HG02759 (cell line): ENCODE results near the gene SLC7A1.

ENCODE experiments used
- ATAC-seq: cut with Tn5 transposase; IDR thresholded peaks from one replicate; pipeline ENCODE4 v1.9.1; 2021; ENCODE audit warnings: mild to moderate bottlenecking, moderate library complexity; ENCODE audit not compliant: unreplicated experiment

Gene SLC7A1

DNA sequence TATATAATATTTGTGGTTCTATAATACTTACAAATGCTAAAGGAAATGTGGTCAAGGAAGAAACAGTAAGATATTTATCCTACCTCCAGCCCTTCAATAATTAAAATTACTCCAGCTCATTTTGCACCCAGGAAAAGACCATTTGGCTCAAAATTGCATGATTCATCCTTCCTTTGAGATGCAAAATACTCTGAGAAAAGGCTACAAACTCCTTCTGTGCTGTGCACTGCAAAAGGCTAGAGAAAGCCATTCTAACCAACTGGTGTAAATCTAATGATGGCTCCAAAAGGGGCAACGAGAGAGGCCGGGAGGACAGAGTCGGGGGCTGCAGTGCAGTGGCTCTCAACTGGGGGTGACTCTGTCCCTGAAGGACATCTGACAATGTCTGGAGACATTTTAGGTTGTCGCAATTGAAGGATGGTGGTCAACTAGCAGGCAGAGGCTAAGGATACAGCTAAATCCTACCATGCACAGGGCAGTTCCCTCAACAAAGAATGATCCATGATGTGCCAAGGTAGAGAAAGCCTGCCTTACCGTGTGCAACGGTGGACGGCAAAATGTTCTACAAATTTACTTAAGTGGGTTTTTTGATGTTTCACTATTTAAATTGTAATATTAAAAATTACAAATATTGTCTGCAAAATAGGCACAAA is 32.6 kb downstream of the SLC7A1 start:
- no peak for ATAC-seq

GRCh38 chr13:29561918-29562317 is 33.6 kb downstream of the SLC7A1 start:
- ATAC-seq, result no peak

- no peak for ATAC-seq
Observed at GRCh38 chr13:29556742-29557141, 38.7 kb downstream of the SLC7A1 start.

- ATAC-seq, result no peak
Observed at GRCh38 chr13:29551214-29551613, 44.3 kb downstream of the SLC7A1 start.

DNA sequence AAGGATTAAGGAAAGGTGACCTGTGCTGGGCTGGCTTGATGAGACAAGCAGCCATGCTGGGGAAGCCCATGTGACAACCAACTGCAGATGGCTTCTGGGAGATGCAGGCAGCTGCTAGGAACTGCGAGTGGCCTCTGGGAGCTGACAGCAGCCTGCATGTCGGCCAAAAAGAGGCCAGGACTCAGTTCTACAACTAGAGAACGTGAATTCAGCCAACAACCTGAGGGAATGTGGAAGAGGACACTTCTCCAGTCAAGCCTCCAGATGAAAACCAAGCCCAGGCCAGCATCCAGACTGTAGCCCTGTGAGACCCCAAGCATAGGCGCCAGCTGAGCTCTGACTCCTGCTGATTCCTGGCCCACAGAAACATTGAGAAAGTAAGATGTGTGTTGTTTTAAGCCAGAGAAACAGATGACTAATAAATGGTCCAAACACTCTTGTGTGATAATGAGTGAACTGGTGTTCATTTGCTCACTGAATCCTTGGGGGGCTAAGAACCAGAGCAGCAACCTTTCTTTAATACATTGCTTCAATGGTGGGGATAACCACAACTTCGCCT is 45.0 kb downstream of the SLC7A1 start:
- ATAC-seq, result no peak

DNA sequence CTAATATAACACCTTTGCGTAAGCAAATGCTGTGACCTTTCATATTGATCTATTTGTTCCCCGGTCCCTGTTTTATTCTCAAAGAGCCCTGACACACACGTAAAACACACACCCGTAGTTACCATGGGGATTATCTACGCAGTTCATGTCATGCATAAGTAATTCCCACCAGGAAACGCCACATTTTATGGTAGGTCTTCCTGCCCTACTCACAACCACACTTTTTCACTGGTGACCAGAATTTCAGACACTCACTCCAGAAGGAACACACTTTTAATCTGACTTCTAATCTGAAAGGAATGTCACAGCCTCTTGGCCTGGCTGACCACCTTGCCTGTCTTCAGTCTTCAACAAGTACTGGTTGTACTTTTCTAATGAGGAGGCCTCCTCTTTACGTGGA is 46.8 kb downstream of the SLC7A1 start:
- ATAC-seq, result no peak

DNA sequence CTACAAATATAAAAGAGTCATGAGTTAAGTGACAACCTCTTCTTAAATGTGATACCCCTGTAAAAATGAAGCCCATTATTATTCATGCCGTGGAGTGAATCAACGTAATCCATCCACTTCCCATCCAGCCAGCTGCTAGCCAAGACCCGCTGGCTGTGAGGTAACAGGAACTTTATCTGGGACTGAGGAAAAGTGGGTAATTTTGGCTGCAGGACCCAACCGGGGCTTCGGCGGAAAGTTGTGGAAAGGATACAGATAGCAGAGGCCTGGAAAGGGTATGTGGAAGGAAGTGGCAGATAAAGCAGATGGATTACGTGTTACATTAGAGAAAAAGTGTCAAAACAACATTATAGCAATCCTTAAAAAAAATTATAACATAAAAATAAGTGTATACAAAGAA is 48.3 kb downstream of the SLC7A1 start:
- ATAC-seq, result no peak

DNA sequence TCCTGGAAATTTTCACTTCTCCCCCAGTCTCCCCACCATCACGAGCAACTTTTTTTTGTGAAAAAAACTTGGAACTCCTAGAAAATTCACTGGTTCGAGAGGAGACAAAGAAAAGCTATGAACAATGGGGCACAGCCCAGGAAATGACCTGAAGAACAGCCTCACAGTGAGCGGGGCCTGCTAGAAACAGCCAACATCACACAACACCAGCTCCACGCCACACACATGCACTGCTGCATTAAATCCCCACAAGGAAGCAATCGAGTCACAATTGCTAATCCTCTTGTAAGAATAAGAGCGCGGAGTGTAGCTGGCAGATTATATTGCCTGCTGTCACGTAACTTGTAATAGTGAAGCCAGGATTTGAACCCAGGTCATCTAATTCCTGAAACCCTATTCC is 48.8 kb downstream of the SLC7A1 start:
- ATAC-seq, result no peak

GRCh38 chr13:29545988-29546387 is 49.5 kb downstream of the SLC7A1 start:
- ATAC-seq, result no peak

- peak; percentile 99 for ATAC-seq
Observed at GRCh38 chr13:29543230-29544215, 52.0 kb downstream of the SLC7A1 start.

DNA sequence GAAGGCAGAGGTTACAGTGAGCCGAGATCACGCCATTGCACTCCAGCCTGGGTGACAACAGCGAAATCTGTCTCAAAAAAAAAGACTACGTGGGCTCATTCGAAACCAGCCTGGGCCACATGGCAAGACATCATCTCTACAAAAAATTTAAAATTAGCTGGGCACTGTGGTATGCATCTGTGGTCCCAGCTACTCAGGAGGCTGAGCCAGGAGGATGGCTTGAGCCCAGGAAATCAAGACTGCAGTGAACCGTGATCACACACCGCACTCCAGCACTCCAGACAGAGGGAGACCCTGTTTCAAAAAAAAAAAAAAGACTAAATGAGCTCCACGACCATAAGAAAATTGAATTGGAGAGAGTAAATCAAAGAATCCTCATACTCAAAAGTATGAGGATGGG is 53.1 kb downstream of the SLC7A1 start:
- no peak for ATAC-seq

DNA sequence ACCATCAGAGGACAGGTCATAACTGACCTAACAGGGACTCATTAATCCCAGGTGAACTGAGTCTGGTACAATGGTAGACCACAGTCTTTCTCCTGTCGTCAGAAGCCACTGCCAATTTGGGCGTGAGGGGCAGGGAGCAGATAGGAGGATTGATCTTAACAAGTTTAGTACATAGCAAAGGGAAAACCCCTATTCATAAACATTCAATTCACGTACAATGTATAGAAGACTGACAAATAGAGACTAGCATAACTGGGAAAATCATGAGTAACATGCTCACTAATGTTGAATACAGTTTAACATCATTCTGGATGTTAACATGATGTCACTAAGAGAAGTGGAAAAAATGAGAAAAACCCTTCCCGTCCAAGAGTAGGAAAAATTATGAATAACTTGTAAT is 54.1 kb downstream of the SLC7A1 start:
- no peak for ATAC-seq

DNA sequence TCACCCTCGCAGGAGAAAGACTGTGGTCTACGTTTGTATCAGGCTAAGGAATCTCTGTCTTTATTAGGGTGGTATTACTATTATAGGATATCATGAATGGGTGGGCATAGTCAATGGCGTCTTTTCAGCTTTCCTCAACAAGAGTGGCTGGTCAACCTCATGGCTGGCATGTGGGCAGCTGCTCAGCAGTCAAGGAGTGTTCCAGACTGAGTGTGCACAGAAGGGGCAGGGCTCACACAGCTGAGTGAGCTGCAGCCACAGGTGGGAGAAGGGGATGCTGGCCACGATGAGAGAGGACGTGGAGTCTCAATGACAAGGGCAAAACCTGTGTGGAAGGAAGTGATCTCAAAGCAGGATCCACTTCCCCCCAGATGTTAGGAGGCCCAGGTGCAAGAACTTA is 54.7 kb downstream of the SLC7A1 start:
- ATAC-seq, result no peak

DNA sequence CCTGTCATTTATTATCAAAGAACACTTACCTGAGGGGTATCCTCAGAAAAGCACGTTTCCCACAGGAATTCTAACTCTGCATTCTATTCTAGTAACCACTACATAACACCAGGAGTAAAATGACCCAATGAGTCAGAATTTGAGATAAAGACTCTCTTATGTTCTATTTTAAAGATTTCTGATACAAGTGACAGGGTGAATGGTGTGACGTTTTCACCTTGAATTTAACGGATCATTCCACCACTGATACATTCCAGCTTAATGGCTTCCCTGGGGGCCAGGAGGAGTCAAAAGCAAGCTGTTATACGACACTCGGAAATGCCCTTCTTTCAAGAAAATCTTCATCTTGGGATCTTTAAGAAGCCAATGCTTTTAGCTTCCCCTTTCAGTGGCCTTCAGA is 55.2 kb downstream of the SLC7A1 start:
- ATAC-seq, result no peak

- no peak for ATAC-seq
Observed at GRCh38 chr13:29539856-29540255, 55.6 kb downstream of the SLC7A1 start.

DNA sequence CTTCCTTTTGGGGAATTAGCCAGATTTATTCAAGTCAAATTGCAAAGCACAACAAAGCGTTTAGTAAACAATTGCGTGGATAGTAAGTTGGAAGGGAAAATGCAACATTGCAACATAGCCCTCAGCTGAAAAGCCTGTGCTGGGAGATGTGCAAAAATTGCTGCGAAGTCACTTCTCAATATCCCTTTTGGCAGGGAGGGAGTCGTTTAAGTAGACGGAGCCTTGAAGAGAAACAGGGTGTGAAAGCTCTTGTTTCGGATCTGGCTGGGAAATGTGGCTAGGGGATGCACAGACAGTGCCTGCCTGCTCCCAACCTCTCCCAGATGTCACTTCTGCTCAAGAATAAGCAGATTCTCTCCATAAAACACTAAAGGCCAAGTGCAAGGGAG is 56.8 kb downstream of the SLC7A1 start:
- ATAC-seq, result no peak

DNA sequence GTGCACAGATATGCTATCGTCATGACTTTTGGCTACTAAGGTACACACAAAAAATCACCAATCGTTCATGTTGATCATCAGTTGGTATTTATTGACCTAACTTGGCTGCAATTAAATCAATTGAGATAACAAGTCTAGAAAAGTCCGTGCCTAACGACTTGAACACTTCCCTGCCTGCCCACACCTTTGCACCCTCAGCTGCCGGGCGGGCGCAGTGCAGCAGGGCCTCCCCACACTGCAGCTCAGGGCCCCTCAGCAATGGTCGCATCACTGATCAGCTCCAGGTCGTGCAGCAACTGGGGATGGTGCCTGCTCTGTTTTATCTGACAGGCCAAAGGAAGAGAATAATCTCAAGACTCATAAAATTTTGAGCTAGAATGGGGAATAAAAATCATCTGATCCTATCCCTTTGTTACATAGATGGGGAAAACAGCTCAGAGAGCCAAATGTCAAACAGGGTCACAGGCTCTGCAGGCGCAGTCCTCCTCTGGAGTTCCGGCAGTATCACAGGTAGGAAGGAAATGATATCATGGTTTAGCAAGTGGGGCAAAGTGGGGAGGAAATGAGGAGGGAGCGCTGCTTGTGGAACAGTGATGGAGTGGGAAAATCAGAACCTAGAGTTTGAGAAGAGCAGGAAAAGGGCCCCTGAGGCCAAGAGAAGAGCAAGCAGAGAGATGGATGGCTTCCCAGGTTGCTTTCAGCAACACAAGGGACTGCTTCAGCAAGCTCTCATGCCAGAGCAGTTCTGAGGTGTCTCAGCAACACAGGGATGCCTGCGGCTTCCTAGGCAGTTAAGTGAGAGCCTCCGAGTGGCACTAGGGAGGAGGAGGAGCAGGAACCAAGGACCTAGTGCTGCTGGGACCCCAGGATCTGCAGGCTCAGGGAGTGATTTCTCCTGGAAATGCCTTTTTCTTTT is 57.5 kb downstream of the SLC7A1 start:
- no peak for ATAC-seq

- ATAC-seq, result no peak
Observed at GRCh38 chr13:29536853-29537252, 58.6 kb downstream of the SLC7A1 start.

DNA sequence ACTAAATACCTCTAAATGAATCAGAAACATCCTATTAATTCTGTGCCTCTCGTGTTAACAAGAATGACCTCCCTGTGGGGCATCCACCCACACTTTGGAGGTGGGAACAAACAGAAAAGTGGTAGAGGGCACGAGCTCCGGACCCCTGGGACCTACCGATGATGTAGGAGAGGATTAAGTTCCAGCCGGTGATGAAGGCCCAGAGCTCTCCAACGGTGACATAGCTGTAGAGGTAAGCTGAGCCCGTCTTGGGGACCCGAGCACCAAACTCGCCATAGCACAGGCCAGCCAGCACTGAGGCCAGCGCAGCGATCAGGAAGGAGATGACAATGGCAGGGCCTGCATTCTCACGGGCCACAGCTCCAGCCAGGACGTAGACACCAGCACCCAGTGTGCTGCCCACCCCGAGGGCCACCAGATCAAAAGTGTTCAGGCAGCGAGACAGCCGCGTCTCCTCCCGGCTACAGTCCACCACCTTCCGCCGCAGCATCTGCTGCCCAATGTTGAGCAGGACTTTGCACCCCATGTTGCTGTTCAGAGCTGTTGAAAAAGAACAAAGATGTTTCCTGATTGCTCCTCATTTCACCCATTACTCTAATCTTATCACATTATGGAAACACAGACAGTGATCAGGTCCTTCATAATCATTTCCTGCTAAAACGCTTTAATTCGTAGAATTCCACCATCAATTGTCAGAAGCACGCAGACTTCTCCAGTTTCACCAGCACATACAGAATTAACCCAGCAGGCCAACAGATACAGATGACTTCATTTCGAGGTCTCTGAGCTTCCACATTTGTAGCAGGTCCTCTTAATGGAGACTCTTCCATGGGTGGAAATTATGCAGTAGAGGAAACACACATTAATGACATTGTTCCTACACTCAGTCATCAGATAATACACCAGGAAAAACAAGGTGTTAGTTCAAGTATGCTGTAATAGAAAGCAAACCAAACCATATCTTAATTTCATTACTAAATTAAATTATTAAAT is 59.5 kb downstream of the SLC7A1 start:
- no peak for ATAC-seq

DNA sequence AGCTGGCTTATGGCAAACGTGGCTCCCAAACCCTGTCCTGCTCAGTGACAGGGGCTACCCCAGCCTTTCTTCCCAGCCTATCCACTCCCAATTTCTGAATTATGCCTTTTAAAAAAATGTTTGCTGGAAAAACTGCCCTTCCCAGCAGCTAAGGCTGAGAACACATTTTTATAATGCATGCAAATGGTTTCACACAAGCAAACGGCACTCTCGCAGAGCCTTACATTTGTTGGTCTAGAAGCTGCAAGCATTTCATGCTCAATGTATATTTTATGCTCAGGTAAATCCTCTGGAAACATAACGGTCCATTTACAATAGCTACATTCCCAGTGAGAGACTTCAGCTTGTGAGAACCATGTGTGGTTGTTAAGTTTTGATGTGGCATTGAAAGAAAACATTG is 61.4 kb downstream of the SLC7A1 start:
- no peak for ATAC-seq
